Activated naive CD8-positive, alpha-beta T cell treated with anti-CD3 and anti-CD28 coated beads for 36 hours (primary cell): ENCODE data around the gene KRCC1. TPM values are rescaled to one million over a fixed set of nuclear protein-coding genes. Genes with fewer than 3 reads are reported as not detected.

Experiments used
- DNase-seq: peaks from one replicate; pipeline ENCODE4 v3.0.0; 2021
- H3K27ac Mint-ChIP-seq: one replicate; pipeline ENCODE4 v1.8.0; 2022; ENCODE audit warnings: mild to moderate bottlenecking, moderate library complexity, mixed read lengths
- H3K27me3 Mint-ChIP-seq: one replicate; pipeline ENCODE4 v1.8.0; 2022; ENCODE audit warnings: mild to moderate bottlenecking, mixed read lengths
- H3K36me3 Mint-ChIP-seq: one replicate; pipeline ENCODE4 v1.8.0; 2021; ENCODE audit warnings: mild to moderate bottlenecking, mixed read lengths
- H3K4me1 Mint-ChIP-seq: one replicate; pipeline ENCODE4 v1.8.0; 2021; ENCODE audit warnings: mixed read lengths
- H3K4me3 Mint-ChIP-seq: one replicate; pipeline ENCODE4 v1.8.0; 2022; ENCODE audit warnings: mild to moderate bottlenecking, moderate library complexity, mixed read lengths
- H3K9me3 Mint-ChIP-seq: one replicate; pipeline ENCODE4 v1.8.0; 2022; ENCODE audit warnings: mixed read lengths
- total RNA-seq, 2 experiments: library from RNA; stranded (reverse); gene quantifications; one replicate each; pipeline ENCODE4 v1.2.3, GENCODE V29; 2021

KRCC1 gene
- total RNA-seq, result 10 to 100 TPM; 10.6 to 11.9 TPM

DNA sequence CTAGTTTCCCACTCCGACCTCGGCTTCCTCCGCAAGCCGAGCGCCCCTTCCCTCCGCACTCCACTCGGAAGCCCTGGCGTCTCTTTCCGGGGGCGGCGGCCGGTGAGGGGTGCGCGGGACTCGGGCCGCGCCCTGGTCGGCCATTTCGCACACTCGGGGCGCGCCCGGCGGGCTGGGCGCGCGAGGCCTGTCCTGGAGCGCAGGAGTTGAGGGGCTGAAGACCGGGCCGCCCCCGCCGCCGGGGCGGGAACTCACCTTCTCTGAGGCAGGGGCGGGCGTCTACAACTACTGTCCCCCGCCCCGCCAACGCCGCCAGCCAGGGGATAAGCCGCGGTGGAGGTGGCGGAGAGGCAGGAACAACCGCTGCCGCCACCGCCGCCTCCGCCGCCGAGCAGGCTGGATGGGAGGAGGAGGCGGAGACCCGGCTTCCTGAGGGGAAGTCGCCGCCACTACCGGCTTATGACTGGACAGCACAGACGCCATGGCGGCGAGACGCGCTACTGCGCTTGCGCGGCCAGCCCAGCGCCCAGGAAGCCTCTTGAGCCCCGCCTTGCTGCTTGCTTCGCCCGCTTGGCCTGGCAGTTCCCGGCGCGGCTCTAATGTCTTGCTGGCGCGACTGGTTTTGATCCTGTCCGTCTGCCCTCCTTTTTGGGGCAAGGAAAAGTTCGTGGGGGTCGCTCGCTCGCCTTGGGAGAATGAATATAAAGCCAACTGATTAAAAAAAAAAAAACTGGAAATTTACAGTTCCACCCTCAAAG lies at the start of gene KRCC1:
TSS of gene KRCC1 (minus strand) at position 413 of the 758 bp plus-strand sequence. CDS start 27,220 bp downstream, outside the sequence.
- peak; percentile 94 for DNase-seq
- Mint-ChIP-seq H3K27me3 (no peaks in the 10 kb centered on the region), H3K36me3 (peaks cover 43% of the 10 kb centered on the region), H3K27ac (peak within 1 kb of the TSS; percentile 95), H3K4me3 (peak within 1 kb of the TSS; percentile 90), H3K4me1 (peaks cover 62% of the 10 kb centered on the region), H3K9me3 (peaks cover 10% of the 10 kb centered on the region)

DNA sequence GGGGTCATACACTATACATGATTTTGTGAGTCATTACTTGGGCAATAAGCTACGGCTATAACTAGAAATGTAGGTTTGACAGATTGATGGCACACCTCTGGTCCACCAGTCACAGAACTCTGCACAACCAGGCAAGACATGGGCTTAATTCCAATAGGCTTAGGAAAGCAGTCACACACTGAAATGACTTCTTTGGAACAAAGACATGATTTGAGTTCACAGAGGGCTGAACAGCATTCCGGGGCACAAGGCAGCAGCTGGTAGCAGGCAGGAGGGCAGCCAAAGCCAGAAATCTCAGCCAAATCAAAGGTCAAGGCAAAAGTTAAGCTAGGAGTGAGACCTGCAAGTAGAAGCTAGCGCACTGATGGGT lies 44.9 kb upstream of the KRCC1 start:
- no peaks in the 10 kb centered on the region for H3K9me3 Mint-ChIP-seq

DNA sequence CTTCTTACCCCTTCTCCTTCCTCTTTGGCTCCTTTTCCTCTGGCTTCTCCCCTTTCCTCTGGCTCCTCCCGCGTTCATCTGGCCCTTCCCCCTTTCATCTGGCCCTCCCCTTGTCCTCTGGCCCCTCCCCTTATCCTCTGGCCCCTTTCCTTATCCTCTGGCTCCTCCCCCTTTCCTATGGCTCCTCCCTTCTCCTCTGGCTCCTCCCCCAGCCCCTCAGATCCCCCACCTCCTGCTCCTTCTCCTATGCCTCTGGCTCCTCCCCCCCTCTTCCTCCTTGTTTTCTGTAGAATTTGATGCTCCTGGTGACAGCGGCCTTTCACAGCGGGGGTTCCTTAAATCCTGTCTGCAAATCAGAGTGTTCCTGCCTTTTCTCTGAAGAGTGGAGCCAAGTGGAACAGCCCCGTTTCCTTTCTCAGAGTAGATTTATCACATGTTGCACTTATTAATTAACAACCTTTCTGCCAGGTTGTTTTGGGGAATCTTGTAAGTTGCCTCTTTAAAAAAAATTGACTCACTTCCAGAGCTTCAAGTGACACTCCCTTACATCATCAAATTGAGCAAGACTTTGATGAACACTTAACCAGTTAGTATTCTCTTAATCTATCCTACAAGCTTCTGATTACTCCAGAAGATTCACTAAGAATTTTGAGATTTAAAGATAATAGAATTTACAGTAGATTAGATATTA lies 44.4 kb upstream of the KRCC1 start:
- Mint-ChIP-seq H3K4me1 (no peaks in the 10 kb centered on the region), H3K4me3 (no peak overlapping the region), H3K9me3 (no peaks in the 10 kb centered on the region), H3K27me3 (no peaks in the 10 kb centered on the region), H3K36me3 (no peaks in the 10 kb centered on the region), H3K27ac (no peak overlapping the region)
- no peak for DNase-seq

More for the DNA sequence above, 44.9 kb upstream of the KRCC1 start:
- H3K4me1 Mint-ChIP-seq, result no peaks in the 10 kb centered on the region
- H3K27ac Mint-ChIP-seq, result no peak overlapping the region
- DNase-seq, result no peak
- no peaks in the 10 kb centered on the region for H3K36me3 Mint-ChIP-seq
- no peak overlapping the region for H3K4me3 Mint-ChIP-seq
- no peaks in the 10 kb centered on the region for H3K27me3 Mint-ChIP-seq

DNA sequence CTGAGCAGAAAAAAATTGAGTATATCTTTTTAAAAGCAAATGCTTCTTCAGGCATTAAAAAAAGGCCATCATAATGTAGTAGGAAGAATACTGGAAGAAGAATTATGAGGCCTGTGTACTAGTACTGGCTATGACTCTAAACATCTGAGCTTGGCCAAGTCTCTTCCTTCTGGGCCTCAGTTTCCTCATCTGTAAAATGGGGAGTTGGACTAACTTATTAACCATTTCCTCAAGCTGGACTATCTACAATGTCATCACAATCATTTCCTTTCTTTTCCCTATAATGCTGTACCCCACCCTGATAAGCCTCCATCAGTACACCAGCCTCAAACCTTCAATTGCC lies 42.9 kb upstream of the KRCC1 start:
- no peaks in the 10 kb centered on the region for H3K36me3 Mint-ChIP-seq
- no peak overlapping the region for H3K4me3 Mint-ChIP-seq
- no peak for DNase-seq
- H3K27ac Mint-ChIP-seq, result no peak overlapping the region
- H3K9me3 Mint-ChIP-seq, result no peaks in the 10 kb centered on the region
- H3K27me3 Mint-ChIP-seq, result no peaks in the 10 kb centered on the region
- no peaks in the 10 kb centered on the region for H3K4me1 Mint-ChIP-seq

DNA sequence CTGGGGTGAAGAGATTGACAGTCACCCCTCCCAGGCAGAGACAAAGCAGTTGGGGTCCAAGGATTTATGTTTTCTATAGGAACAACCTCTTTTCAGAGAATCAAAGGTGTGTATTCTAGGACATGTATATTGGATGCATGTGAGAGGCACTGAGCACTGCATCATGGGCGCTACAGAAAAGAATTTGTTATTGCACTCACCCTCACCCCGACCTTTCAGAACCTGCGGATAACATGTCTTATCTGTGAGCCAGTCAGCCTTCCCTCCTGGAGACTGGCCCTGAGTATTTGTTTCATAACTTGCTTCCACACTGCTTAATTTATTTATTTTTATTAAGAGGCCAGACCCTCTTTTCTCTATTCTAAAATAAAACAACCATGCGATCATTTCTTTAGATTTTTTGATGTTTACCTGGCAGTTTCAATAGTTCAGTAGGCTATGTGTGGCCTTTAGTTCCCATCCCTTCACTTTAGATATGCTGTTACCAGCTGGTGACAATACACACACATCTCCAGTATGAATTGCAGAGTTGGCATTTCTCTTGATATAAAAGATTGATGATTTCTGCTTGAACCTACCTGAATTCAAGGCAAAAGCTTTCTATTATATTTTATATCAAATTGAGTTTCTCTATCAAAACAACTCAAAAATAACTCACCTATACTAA lies 42.4 kb upstream of the KRCC1 start:
- no peaks in the 10 kb centered on the region for H3K9me3 Mint-ChIP-seq
- H3K4me1 Mint-ChIP-seq, result no peaks in the 10 kb centered on the region
- H3K27me3 Mint-ChIP-seq, result no peaks in the 10 kb centered on the region
- H3K36me3 Mint-ChIP-seq, result no peaks in the 10 kb centered on the region
- no peak for DNase-seq
- H3K4me3 Mint-ChIP-seq, result no peak overlapping the region
- no peak overlapping the region for H3K27ac Mint-ChIP-seq

DNA sequence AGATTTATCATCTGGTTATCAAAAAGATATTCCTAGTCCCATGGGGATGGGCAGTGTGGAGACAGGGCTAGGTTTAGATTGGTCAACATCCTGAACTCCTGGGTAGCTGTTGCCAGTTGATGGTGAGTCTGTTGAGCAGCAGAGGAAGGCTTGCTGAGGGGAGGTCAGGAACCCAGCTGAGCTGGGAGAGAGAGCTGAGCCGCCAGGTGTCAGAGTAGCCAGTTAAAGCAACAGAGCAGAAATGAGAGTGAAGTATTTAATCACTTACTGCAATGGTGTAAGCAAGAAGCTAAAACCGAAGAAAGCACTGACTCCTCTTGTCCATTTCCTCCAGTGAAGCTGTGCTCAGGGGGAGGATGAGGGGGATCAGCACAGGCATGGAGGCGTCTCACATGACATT lies 41.6 kb upstream of the KRCC1 start:
- Mint-ChIP-seq H3K9me3 (no peaks in the 10 kb centered on the region), H3K36me3 (no peaks in the 10 kb centered on the region), H3K4me1 (no peaks in the 10 kb centered on the region), H3K27me3 (no peaks in the 10 kb centered on the region), H3K27ac (no peak overlapping the region), H3K4me3 (no peak overlapping the region)
- DNase-seq, result no peak

DNA sequence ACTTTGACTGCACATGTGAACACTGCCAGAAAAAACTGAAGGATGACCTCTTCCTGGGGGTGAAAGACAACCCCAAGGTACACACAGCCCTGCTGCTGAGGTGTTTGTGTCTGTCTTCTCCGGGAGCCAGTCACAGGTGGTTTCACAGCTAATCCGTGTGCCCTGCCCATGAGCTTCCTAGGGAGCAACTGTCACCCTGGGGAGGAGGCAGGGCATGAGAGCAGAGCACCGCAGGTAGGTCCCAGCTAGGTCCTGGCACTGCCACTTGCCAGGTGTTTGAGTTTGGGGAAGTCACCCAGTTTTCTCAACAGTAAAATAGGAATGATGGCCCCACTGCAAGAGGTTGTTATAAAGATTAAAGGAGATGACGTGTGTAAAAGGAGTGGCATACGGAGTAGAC lies 41.1 kb upstream of the KRCC1 start:
- no peak overlapping the region for H3K27ac Mint-ChIP-seq
- DNase-seq, result no peak
- no peaks in the 10 kb centered on the region for H3K4me1 Mint-ChIP-seq
- no peaks in the 10 kb centered on the region for H3K36me3 Mint-ChIP-seq
- no peaks in the 10 kb centered on the region for H3K27me3 Mint-ChIP-seq
- H3K4me3 Mint-ChIP-seq, result no peak overlapping the region
- H3K9me3 Mint-ChIP-seq, result no peaks in the 10 kb centered on the region

DNA sequence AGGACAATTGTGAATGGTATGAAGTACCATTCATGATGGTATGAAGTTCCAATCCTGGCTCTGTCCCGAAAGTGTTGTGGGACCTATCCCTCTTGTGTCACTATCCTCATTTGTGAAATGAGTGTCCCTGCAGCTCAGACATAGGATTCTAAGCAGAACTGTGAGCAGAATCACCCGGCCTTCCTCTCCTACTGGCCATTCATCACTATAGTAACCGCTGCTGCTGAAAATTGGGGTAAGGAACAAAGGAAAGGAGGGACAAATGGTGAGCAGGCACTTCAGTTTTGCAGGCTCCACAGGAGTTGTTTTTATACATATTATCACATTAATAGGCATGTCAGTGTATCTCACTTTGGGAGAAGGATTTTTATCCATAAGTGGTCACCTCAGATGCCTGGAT lies 39.4 kb upstream of the KRCC1 start:
- DNase-seq, result no peak
- Mint-ChIP-seq H3K27me3 (no peaks in the 10 kb centered on the region), H3K27ac (no peak overlapping the region), H3K9me3 (no peaks in the 10 kb centered on the region), H3K36me3 (no peaks in the 10 kb centered on the region), H3K4me3 (no peak overlapping the region), H3K4me1 (peaks cover 14% of the 10 kb centered on the region)

DNA sequence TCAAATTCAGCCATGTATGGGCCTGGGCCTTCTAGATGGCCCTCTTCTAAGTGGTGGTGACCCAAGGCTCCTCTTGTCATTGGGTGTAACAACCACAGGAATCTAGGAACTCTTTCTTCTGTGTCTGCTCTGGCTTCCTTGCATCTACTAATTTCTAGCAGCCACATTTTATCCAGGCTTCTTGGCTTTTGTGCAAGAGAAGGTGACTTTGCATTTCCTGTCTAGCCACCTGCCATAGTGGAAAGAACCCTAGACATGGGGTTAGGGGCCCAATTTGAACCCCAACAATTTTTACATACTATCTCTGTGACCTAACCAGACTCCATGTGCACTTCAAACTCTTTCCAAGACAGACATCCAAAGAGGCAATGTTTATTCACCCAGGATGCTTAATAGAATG lies 37.2 kb upstream of the KRCC1 start:
- Mint-ChIP-seq H3K36me3 (no peaks in the 10 kb centered on the region), H3K27ac (no peak overlapping the region), H3K9me3 (no peaks in the 10 kb centered on the region), H3K4me1 (peaks cover 18% of the 10 kb centered on the region), H3K4me3 (no peak overlapping the region), H3K27me3 (no peaks in the 10 kb centered on the region)
- no peak for DNase-seq

DNA sequence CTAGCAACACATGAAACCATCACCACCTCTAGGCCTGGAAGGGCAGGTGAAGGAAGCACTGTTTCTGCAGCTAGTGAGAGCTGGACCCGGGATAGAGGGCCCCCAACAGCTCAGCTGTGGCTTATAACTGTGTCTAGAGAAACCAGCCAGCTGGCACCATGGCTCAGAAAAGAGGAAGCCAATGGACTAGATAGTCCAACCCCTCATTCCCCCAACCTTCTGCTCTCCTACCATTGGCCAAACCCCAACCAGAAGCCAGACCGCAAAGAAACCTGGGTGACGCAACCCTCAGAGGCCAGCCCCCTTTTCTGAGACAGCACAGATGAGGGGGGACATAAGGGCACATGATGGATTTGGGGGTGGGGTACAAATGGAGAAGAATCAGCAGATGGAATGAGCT lies 36.4 kb upstream of the KRCC1 start:
- Mint-ChIP-seq H3K27ac (no peak overlapping the region), H3K36me3 (no peaks in the 10 kb centered on the region), H3K4me1 (peaks cover 18% of the 10 kb centered on the region), H3K4me3 (no peak overlapping the region), H3K9me3 (no peaks in the 10 kb centered on the region), H3K27me3 (no peaks in the 10 kb centered on the region)
- DNase-seq, result no peak

DNA sequence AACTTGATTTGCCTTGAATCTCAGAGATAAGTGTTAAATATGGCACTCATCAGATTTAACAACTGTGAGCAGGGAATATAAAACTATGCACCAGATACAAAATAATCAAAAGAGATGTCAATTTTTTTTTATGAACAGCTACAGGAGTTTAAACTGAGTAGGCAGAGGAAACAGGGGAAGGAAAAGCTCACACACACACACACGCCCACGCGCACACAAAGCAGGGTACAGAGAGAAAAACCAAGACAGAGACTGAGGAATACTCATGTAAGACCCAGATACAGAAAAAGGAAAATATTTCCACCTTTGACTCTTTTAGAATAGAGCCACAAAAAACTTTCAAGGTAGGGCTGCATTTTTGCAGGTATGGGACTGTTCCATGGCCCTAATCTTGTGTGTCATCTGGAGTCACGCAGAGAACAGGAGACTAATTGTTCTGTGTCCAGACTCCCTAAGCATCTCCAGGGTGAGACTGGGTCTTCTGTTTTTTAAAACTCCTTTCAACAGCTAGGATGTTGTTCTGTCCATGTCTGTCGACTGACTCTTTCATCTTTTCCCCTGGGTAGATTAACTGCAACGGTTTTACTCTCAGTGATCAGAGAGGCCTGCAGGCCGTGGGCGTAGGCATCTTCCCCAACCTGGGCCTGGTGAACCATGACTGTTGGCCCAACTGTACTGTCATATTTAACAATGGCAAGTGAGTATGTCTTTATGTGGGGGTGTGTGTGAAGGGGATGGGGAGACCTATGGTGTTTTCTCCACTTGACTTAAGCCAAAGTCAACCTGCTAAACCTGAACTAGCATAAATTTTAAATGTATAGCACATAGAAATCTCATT lies 35.1 kb upstream of the KRCC1 start:
- DNase-seq, result peak; percentile 24
- peak overlapping the region; percentile 38 for H3K4me3 Mint-ChIP-seq
- peaks cover 18% of the 10 kb centered on the region for H3K4me1 Mint-ChIP-seq
- H3K36me3 Mint-ChIP-seq, result no peaks in the 10 kb centered on the region
- H3K27ac Mint-ChIP-seq, result peak overlapping the region; percentile 87
- no peaks in the 10 kb centered on the region for H3K9me3 Mint-ChIP-seq
- H3K27me3 Mint-ChIP-seq, result no peaks in the 10 kb centered on the region

DNA sequence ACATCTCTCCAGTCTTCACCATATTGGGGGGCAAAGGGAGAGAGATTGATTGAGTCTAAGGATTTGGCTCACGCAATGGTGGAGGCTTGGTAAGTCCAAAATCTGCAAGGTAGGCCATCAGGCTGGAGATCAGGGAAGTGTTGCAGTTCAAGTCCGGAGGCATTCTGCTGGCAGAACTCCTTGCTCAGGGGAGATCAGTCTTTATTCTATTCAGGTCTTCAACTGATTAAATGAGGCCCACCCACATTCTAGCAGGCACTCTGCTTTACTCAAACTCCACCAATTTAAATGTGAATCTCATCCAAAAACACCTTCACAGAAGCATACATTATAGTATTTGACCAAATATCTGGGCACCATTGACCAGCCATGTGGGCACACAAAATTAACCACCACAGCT lies 33.4 kb upstream of the KRCC1 start:
- Mint-ChIP-seq H3K36me3 (no peaks in the 10 kb centered on the region), H3K9me3 (no peaks in the 10 kb centered on the region), H3K27me3 (no peaks in the 10 kb centered on the region), H3K27ac (no peak overlapping the region), H3K4me1 (peaks cover 18% of the 10 kb centered on the region), H3K4me3 (no peak overlapping the region)
- no peak for DNase-seq

DNA sequence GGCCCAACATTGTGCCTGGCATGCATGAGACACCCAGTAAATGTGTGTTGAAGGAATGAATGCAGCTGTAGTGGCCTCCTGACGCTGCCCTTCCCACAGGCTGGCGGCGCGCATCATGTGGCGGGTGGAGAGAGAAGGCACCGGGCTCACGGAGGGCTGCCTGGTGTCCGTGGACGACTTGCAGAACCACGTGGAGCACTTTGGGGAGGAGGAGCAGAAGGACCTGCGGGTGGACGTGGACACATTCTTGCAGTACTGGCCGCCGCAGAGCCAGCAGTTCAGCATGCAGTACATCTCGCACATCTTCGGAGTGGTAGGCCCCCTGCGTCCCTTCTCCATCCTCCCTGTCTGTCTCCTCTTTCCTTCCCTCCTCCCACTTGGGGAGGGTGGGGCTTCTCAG lies 32.2 kb upstream of the KRCC1 start:
- no peaks in the 10 kb centered on the region for H3K27me3 Mint-ChIP-seq
- H3K9me3 Mint-ChIP-seq, result no peaks in the 10 kb centered on the region
- H3K4me1 Mint-ChIP-seq, result peaks cover 18% of the 10 kb centered on the region
- no peak overlapping the region for H3K27ac Mint-ChIP-seq
- H3K36me3 Mint-ChIP-seq, result no peaks in the 10 kb centered on the region
- no peak overlapping the region for H3K4me3 Mint-ChIP-seq
- DNase-seq, result no peak

DNA sequence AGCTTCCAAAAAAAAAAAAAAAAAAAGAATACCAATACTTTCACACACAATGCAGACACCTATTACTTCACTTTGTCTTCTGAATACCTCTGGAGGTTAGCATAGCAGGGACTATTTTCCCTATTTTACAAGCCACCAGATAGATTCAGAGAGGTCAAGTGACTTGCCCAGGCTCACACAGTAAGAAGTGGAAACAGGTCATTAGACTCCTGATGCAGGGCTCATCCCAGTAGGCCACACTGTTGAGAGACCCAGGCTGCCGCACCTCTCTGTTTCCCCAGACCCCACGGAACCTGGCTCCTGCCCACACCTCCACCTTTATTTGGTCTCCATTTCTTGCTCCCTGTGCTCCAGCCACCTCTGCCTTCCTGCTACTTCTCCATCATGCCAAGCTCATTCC lies 31.5 kb upstream of the KRCC1 start:
- Mint-ChIP-seq H3K4me1 (peaks cover 18% of the 10 kb centered on the region), H3K27me3 (no peaks in the 10 kb centered on the region), H3K4me3 (no peak overlapping the region), H3K27ac (no peak overlapping the region), H3K9me3 (no peaks in the 10 kb centered on the region), H3K36me3 (no peaks in the 10 kb centered on the region)
- no peak for DNase-seq

DNA sequence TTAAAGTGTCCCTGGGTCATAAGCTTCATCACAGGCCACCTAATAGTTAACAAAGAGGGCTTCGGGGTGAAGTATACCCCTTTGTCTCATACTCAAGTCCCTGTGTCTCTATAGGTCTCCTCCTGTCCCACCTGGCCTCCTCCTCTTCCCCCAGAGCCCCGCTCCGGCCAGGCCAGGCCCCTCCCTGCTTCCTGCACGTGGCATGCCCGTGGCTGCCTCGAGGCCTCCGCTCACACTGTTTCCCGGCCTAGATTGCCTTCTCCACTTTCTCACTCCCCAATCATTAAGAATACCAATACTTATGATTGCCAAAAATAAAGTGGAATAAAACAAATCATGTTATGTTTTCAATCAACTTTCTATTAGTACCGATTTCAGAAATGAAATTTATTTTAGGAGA lies 30.8 kb upstream of the KRCC1 start:
- H3K4me3 Mint-ChIP-seq, result no peak overlapping the region
- peaks cover 17% of the 10 kb centered on the region for H3K4me1 Mint-ChIP-seq
- H3K27me3 Mint-ChIP-seq, result no peaks in the 10 kb centered on the region
- H3K9me3 Mint-ChIP-seq, result no peaks in the 10 kb centered on the region
- no peak for DNase-seq
- H3K36me3 Mint-ChIP-seq, result no peaks in the 10 kb centered on the region
- no peak overlapping the region for H3K27ac Mint-ChIP-seq
